OCI-LY7 (cell line): ENCODE data around the gene PHAX. TPM values are rescaled to one million over a fixed set of nuclear protein-coding genes. Genes with fewer than 3 reads are reported as not detected.

ENCODE experiments used
- BruUV-seq: library from RNA; stranded (reverse); fragments of 400-500 nt; replicated peaks from 2 replicates; lab custom pipeline; 2021; lab: Mats Ljungman, UMichigan
- CTCF ChIA-PET: fragments of 300-600 bp; sonication (Branson Sonifier 250); formaldehyde crosslinking; loops from one replicate; lab custom pipeline; 2022; ENCODE audit warnings: antibody characterized with exemption; ENCODE audit not compliant: unreplicated experiment; lab: Charles Lee
- POLR2A ChIA-PET: fragments of 300-600 bp; sonication (Branson Sonifier 250); formaldehyde crosslinking; loops from one replicate; lab custom pipeline; 2022; ENCODE audit warnings: antibody characterized with exemption; lab: Charles Lee
- DNase-seq: peaks from one replicate; pipeline ENCODE4 v3.0.0-alpha.2; 2015; ENCODE audit warnings: low spot score
- H2AFZ ChIP-seq: fragments of 200-600 bp; sonication (generic), shearing (Covaris generic); 2 replicates; pipeline ENCODE4 v1.6.1; 2014; ENCODE audit warnings: mild to moderate bottlenecking, antibody characterized with exemption, low read length, moderate library complexity
- H3K27ac ChIP-seq: fragments of 200-600 bp; sonication (generic); 2 replicates; pipeline ENCODE4 v1.5.1; 2014; ENCODE audit warnings: mixed run types, low read depth, mild to moderate bottlenecking, moderate library complexity, low read length, inconsistent platforms; ENCODE audit not compliant: poor library complexity, severe bottlenecking
- H3K36me3 ChIP-seq: fragments of 200-600 bp; sonication (generic); 2 replicates; pipeline ENCODE4 v1.6.1; 2014; ENCODE audit warnings: mild to moderate bottlenecking, antibody characterized with exemption, low read length, moderate library complexity, mixed read lengths; ENCODE audit not compliant: insufficient read depth
- H3K4me1 ChIP-seq: fragments of 200-600 bp; sonication (generic); 2 replicates; pipeline ENCODE4 v1.5.1; 2014; ENCODE audit warnings: mild to moderate bottlenecking, low read length; ENCODE audit not compliant: insufficient read depth, poor library complexity, severe bottlenecking
- H3K4me2 ChIP-seq: fragments of 200-600 bp; sonication (generic); 2 replicates; pipeline ENCODE4 v1.6.1; 2014; ENCODE audit warnings: mild to moderate bottlenecking, low read length
- H3K4me3 ChIP-seq: fragments of 200-600 bp; sonication (generic); 2 replicates; pipeline ENCODE4 v1.5.1; 2014; ENCODE audit warnings: mild to moderate bottlenecking, low read depth, low read length; ENCODE audit not compliant: poor library complexity, severe bottlenecking
- H3K79me2 ChIP-seq: fragments of 200-600 bp; sonication (generic); 2 replicates; pipeline ENCODE4 v1.6.1; 2016; ENCODE audit warnings: low read depth, mild to moderate bottlenecking, low read length, moderate library complexity, mixed read lengths; ENCODE audit not compliant: insufficient read depth
- H3K9me2 ChIP-seq: fragments of 200-600 bp; sonication (generic); 2 replicates; pipeline ENCODE4 v1.6.1; 2016; ENCODE audit warnings: mild to moderate bottlenecking, low read length, mixed read lengths; ENCODE audit not compliant: insufficient read depth
- H3K9me3 ChIP-seq: fragments of 200-600 bp; sonication (generic); 2 replicates; pipeline ENCODE4 v1.6.1; 2014; ENCODE audit warnings: mild to moderate bottlenecking, mixed run types, low read length, mixed read lengths
- H4K20me1 ChIP-seq: fragments of 200-600 bp; sonication (generic); 2 replicates; pipeline ENCODE4 v1.6.1; 2014; ENCODE audit warnings: mild to moderate bottlenecking, antibody characterized with exemption, low read length, moderate library complexity, mixed read lengths; ENCODE audit not compliant: insufficient read depth
- CTCF ChIP-seq: fragments of 200-600 bp; sonication (generic); conservative IDR thresholded peaks from 2 replicates; pipeline ENCODE4 v1.5.1; 2014; ENCODE audit warnings: mild to moderate bottlenecking, antibody characterized with exemption, low read length, moderate library complexity, mixed read lengths
- EZH2phosphoT487 ChIP-seq: fragments of 200-600 bp; sonication (generic); IDR thresholded peaks from 2 replicates; pipeline ENCODE4 v1.6.1; 2018; ENCODE audit warnings: low read depth, borderline replicate concordance, mild to moderate bottlenecking, mixed run types, antibody characterized with exemption, low read length, moderate library complexity, mixed read lengths
- intact Hi-C: fragments of 100-400 bp; cut with micrococcal nuclease; formaldehyde crosslinking; loops from one replicate; pipeline ENCODE4 v1.10.0; 2022; ENCODE audit not compliant: unreplicated experiment
- total RNA-seq, 2 experiments: library from RNA; depleted of rRNA in 1 of 2; stranded (reverse); fragments of >200 nt in 1 of 2; shearing (Covaris generic) in 1 of 2; gene quantifications; 2 replicates each; pipeline ENCODE4 v1.2.3, GENCODE V29; 2014 to 2022

Gene PHAX
- total RNA-seq, 2 experiments from 2014 or later: 73.8 to 128 TPM

- Histone ChIP-seq H3K4me2 (peak overlapping the region; percentile 78), H3K4me1 (peaks cover 97% of the 10 kb centered on the region), H3K27ac (peak overlapping the region; percentile 97), H3K79me2 (peaks cover 93% of the 10 kb centered on the region), H3K36me3 (peaks cover 92% of the 10 kb centered on the region), H3K9me3 (no peaks in the 10 kb centered on the region), H2AFZ (no peak overlapping the region), H4K20me1 (0 out of 2 replicates have a peak, but pooled peaks cover 9% of the 10 kb centered on the region), H3K9me2 (no peaks in the 10 kb centered on the region), H3K4me3 (peak overlapping the region; percentile 86)
- ChIA-PET POLR2A (interaction anchor here (0.7 to 1.8 kb wide), 4 partner anchors 41 to 168 kb away, joined by 3 to 13 read pairs (median 3); no protein-coding TSS in a partner anchor), CTCF (no interaction called here)
- peak; percentile 71 for DNase-seq
- intact Hi-C loops: loop anchor here (10.0 kb wide), 1 partner anchor 1696 kb away; no protein-coding TSS in a partner anchor
- no peak for TF ChIP-seq CTCF
- TF ChIP-seq EZH2phosphoT487: no peak
- no TSS peak for BruUV-seq
Measured at GRCh38 chr5:126610616-126611015, 9.9 kb downstream of the PHAX start.

- H3K36me3 ChIP-seq: peaks cover 90% of the 10 kb centered on the region
- peak overlapping the region; percentile 74 for H3K4me2 ChIP-seq
- H3K27ac ChIP-seq: peak overlapping the region; percentile 97
- H3K79me2 ChIP-seq: peaks cover 93% of the 10 kb centered on the region
- peak; percentile 69 for DNase-seq
- intact Hi-C loops: loop anchor here (10.0 kb wide), 1 partner anchor 1699 kb away; no protein-coding TSS in a partner anchor
- no peaks in the 10 kb centered on the region for H3K9me2 ChIP-seq
- peaks cover 80% of the 10 kb centered on the region for H3K4me1 ChIP-seq
- H2AFZ ChIP-seq: no peak overlapping the region
- BruUV-seq: no TSS peak
- H3K4me3 ChIP-seq: peak overlapping the region; percentile 54
- ChIA-PET CTCF (no interaction called here), POLR2A (interaction anchor here (1.2 to 4.4 kb wide), 4 partner anchors 9 to 164 kb away, joined by 4 to 41 read pairs (median 8); partner anchors contain the start of gene LMNB1)
- H4K20me1 ChIP-seq: no peaks in the 10 kb centered on the region
- TF ChIP-seq CTCF (no peak), EZH2phosphoT487 (no peak)
- H3K9me3 ChIP-seq: no peaks in the 10 kb centered on the region
Measured at GRCh38 chr5:126613941-126614592, 13.3 kb downstream of the PHAX start.
